ENCODE data around the gene NCEH1.

NCEH1 gene

GRCh38 chr3:172647080-172647479 lies 63.8 kb downstream of the NCEH1 start:
- H3K4me1 ChIP-seq (ENCODE audit: control insufficient read depth, insufficient read depth, low read length, poor library complexity, severe bottlenecking) = no peaks in the 10 kb centered on the region
- H3K27ac ChIP-seq (ENCODE audit: low read depth, low read length, severe bottlenecking) = no peak overlapping the region
- WGBS, 2 experiments (ENCODE audit: insufficient coverage in 2 of 2) = 83% methylated on average over 1 of the region's 3 CpGs; no CpG with 5 or more reads in 1 of the 2 experiments
- H3K4me3 ChIP-seq (ENCODE audit: extremely low read depth, insufficient read depth, low read length, poor library complexity, severe bottlenecking) = no peak overlapping the region
- no peaks in the 10 kb centered on the region for H3K9me3 ChIP-seq (ENCODE audit: control insufficient read depth, low read length)
- H3K36me3 ChIP-seq (ENCODE audit: control insufficient read depth, insufficient read depth, low read length) = no peaks in the 10 kb centered on the region

GRCh38 chr3:172646439-172647015 lies 64.3 kb downstream of the NCEH1 start:
- WGBS, 2 experiments (ENCODE audit: insufficient coverage in 2 of 2) = 90 to 91% methylated on average over 2 to 3 of the region's 5 CpGs
- Histone ChIP-seq H3K4me1 (ENCODE audit: control insufficient read depth, insufficient read depth, low read length, poor library complexity, severe bottlenecking) (no peaks in the 10 kb centered on the region), H3K4me3 (ENCODE audit: extremely low read depth, insufficient read depth, low read length, poor library complexity, severe bottlenecking) (no peak overlapping the region), H3K27ac (ENCODE audit: low read depth, low read length, severe bottlenecking) (no peak overlapping the region), H3K36me3 (ENCODE audit: control insufficient read depth, insufficient read depth, low read length) (no peaks in the 10 kb centered on the region), H3K9me3 (ENCODE audit: control insufficient read depth, low read length) (no peaks in the 10 kb centered on the region)

- WGBS, 2 experiments (ENCODE audit: insufficient coverage in 2 of 2) = 90 to 92% methylated on average over 2 to 3 of the region's 3 CpGs
- Histone ChIP-seq H3K4me1 (ENCODE audit: control insufficient read depth, insufficient read depth, low read length, poor library complexity, severe bottlenecking) (no peaks in the 10 kb centered on the region), H3K27ac (ENCODE audit: low read depth, low read length, severe bottlenecking) (no peak overlapping the region), H3K4me3 (ENCODE audit: extremely low read depth, insufficient read depth, low read length, poor library complexity, severe bottlenecking) (no peak overlapping the region), H3K9me3 (ENCODE audit: control insufficient read depth, low read length) (no peaks in the 10 kb centered on the region), H3K36me3 (ENCODE audit: control insufficient read depth, insufficient read depth, low read length) (no peaks in the 10 kb centered on the region)
Measured at GRCh38 chr3:172644258-172644657, 66.6 kb downstream of the NCEH1 start.

GRCh38 chr3:172643506-172644179 lies 67.2 kb downstream of the NCEH1 start:
- H3K9me3 ChIP-seq (ENCODE audit: control insufficient read depth, low read length) = no peaks in the 10 kb centered on the region
- no peaks in the 10 kb centered on the region for H3K36me3 ChIP-seq (ENCODE audit: control insufficient read depth, insufficient read depth, low read length)
- WGBS, 2 experiments (ENCODE audit: insufficient coverage in 2 of 2) = 90 to 95% methylated on average over 4 to 5 of the region's 5 CpGs
- no peak overlapping the region for H3K4me3 ChIP-seq (ENCODE audit: extremely low read depth, insufficient read depth, low read length, poor library complexity, severe bottlenecking)
- no peaks in the 10 kb centered on the region for H3K4me1 ChIP-seq (ENCODE audit: control insufficient read depth, insufficient read depth, low read length, poor library complexity, severe bottlenecking)
- no peak overlapping the region for H3K27ac ChIP-seq (ENCODE audit: low read depth, low read length, severe bottlenecking)

- H3K9me3 ChIP-seq (ENCODE audit: control insufficient read depth, low read length) = no peaks in the 10 kb centered on the region
- no peak overlapping the region for H3K27ac ChIP-seq (ENCODE audit: low read depth, low read length, severe bottlenecking)
- H3K4me1 ChIP-seq (ENCODE audit: control insufficient read depth, insufficient read depth, low read length, poor library complexity, severe bottlenecking) = no peaks in the 10 kb centered on the region
- H3K36me3 ChIP-seq (ENCODE audit: control insufficient read depth, insufficient read depth, low read length) = no peaks in the 10 kb centered on the region
- WGBS, 2 experiments (ENCODE audit: insufficient coverage in 2 of 2) = 93 to 94% methylated on average over 3 to 5 of the region's 5 CpGs
- H3K4me3 ChIP-seq (ENCODE audit: extremely low read depth, insufficient read depth, low read length, poor library complexity, severe bottlenecking) = no peak overlapping the region
Measured at GRCh38 chr3:172641291-172641690, 69.6 kb downstream of the NCEH1 start.

- Histone ChIP-seq H3K4me1 (ENCODE audit: control insufficient read depth, insufficient read depth, low read length, poor library complexity, severe bottlenecking) (no peaks in the 10 kb centered on the region), H3K36me3 (ENCODE audit: control insufficient read depth, insufficient read depth, low read length) (no peaks in the 10 kb centered on the region), H3K4me3 (ENCODE audit: extremely low read depth, insufficient read depth, low read length, poor library complexity, severe bottlenecking) (no peak overlapping the region), H3K27ac (ENCODE audit: low read depth, low read length, severe bottlenecking) (no peak overlapping the region), H3K9me3 (ENCODE audit: control insufficient read depth, low read length) (no peaks in the 10 kb centered on the region)
- 94% methylated on average over 2 to 3 of the region's 5 CpGs for WGBS, 2 experiments (ENCODE audit: insufficient coverage in 2 of 2)
Measured at GRCh38 chr3:172640751-172641150, 70.1 kb downstream of the NCEH1 start.

- H3K36me3 ChIP-seq (ENCODE audit: control insufficient read depth, insufficient read depth, low read length) = no peaks in the 10 kb centered on the region
- H3K9me3 ChIP-seq (ENCODE audit: control insufficient read depth, low read length) = no peaks in the 10 kb centered on the region
- peaks cover 3% of the 10 kb centered on the region for H3K4me1 ChIP-seq (ENCODE audit: control insufficient read depth, insufficient read depth, low read length, poor library complexity, severe bottlenecking)
- H3K4me3 ChIP-seq (ENCODE audit: extremely low read depth, insufficient read depth, low read length, poor library complexity, severe bottlenecking) = no peak overlapping the region
- H3K27ac ChIP-seq (ENCODE audit: low read depth, low read length, severe bottlenecking) = no peak overlapping the region
- WGBS, 2 experiments (ENCODE audit: insufficient coverage in 2 of 2) = 88 to 100% methylated on average over 1 to 2 of the region's 3 CpGs
Measured at GRCh38 chr3:172635588-172635987, 75.3 kb downstream of the NCEH1 start.

- Histone ChIP-seq H3K4me1 (ENCODE audit: control insufficient read depth, insufficient read depth, low read length, poor library complexity, severe bottlenecking) (peaks cover 3% of the 10 kb centered on the region), H3K36me3 (ENCODE audit: control insufficient read depth, insufficient read depth, low read length) (no peaks in the 10 kb centered on the region), H3K9me3 (ENCODE audit: control insufficient read depth, low read length) (no peaks in the 10 kb centered on the region), H3K27ac (ENCODE audit: low read depth, low read length, severe bottlenecking) (no peak overlapping the region), H3K4me3 (ENCODE audit: extremely low read depth, insufficient read depth, low read length, poor library complexity, severe bottlenecking) (no peak overlapping the region)
- 89 to 100% methylated on average over 3 of the region's 3 CpGs for WGBS, 2 experiments (ENCODE audit: insufficient coverage in 2 of 2)
Measured at GRCh38 chr3:172634948-172635347, 75.9 kb downstream of the NCEH1 start.

- Histone ChIP-seq H3K9me3 (ENCODE audit: control insufficient read depth, low read length) (no peaks in the 10 kb centered on the region), H3K36me3 (ENCODE audit: control insufficient read depth, insufficient read depth, low read length) (no peaks in the 10 kb centered on the region), H3K4me1 (ENCODE audit: control insufficient read depth, insufficient read depth, low read length, poor library complexity, severe bottlenecking) (peaks cover under 1% of the 10 kb centered on the region), H3K27ac (ENCODE audit: low read depth, low read length, severe bottlenecking) (no peak overlapping the region), H3K4me3 (ENCODE audit: extremely low read depth, insufficient read depth, low read length, poor library complexity, severe bottlenecking) (no peak overlapping the region)
- no CpG with 5 or more reads among the region's 1 CpG for WGBS, 2 experiments (ENCODE audit: insufficient coverage in 2 of 2)
Measured at GRCh38 chr3:172630316-172630715, 80.6 kb downstream of the NCEH1 start.

GRCh38 chr3:172629470-172629869 lies 81.4 kb downstream of the NCEH1 start:
- WGBS, 2 experiments (ENCODE audit: insufficient coverage in 2 of 2) = 83 to 88% methylated on average over 2 to 4 of the region's 5 CpGs

GRCh38 chr3:172627057-172627809 lies 83.6 kb downstream of the NCEH1 start:
- 86 to 100% methylated on average over 2 of the region's 5 CpGs for WGBS, 2 experiments (ENCODE audit: insufficient coverage in 2 of 2)
- Histone ChIP-seq H3K27ac (ENCODE audit: low read depth, low read length, severe bottlenecking) (no peak overlapping the region), H3K4me1 (ENCODE audit: control insufficient read depth, insufficient read depth, low read length, poor library complexity, severe bottlenecking) (no peaks in the 10 kb centered on the region), H3K4me3 (ENCODE audit: extremely low read depth, insufficient read depth, low read length, poor library complexity, severe bottlenecking) (no peak overlapping the region), H3K36me3 (ENCODE audit: control insufficient read depth, insufficient read depth, low read length) (no peaks in the 10 kb centered on the region), H3K9me3 (ENCODE audit: control insufficient read depth, low read length) (no peaks in the 10 kb centered on the region)

More at GRCh38 chr3:172629470-172629869, 81.4 kb downstream of the NCEH1 start:
- H3K27ac ChIP-seq (ENCODE audit: low read depth, low read length, severe bottlenecking) = no peak overlapping the region
- no peaks in the 10 kb centered on the region for H3K36me3 ChIP-seq (ENCODE audit: control insufficient read depth, insufficient read depth, low read length)
- H3K4me3 ChIP-seq (ENCODE audit: extremely low read depth, insufficient read depth, low read length, poor library complexity, severe bottlenecking) = no peak overlapping the region
- H3K4me1 ChIP-seq (ENCODE audit: control insufficient read depth, insufficient read depth, low read length, poor library complexity, severe bottlenecking) = no peaks in the 10 kb centered on the region
- no peaks in the 10 kb centered on the region for H3K9me3 ChIP-seq (ENCODE audit: control insufficient read depth, low read length)
